ENCODE data around the gene ARHGEF39.
A peak's percentile ranks its signal among the peaks of the same experiment; 100 is the strongest.
"Not testable (repeated sequence)": the region's sequence is repeated elsewhere in the genome, so short reads cannot be mapped to it uniquely, and the experiment has no call there.

ARHGEF39 gene

DNA sequence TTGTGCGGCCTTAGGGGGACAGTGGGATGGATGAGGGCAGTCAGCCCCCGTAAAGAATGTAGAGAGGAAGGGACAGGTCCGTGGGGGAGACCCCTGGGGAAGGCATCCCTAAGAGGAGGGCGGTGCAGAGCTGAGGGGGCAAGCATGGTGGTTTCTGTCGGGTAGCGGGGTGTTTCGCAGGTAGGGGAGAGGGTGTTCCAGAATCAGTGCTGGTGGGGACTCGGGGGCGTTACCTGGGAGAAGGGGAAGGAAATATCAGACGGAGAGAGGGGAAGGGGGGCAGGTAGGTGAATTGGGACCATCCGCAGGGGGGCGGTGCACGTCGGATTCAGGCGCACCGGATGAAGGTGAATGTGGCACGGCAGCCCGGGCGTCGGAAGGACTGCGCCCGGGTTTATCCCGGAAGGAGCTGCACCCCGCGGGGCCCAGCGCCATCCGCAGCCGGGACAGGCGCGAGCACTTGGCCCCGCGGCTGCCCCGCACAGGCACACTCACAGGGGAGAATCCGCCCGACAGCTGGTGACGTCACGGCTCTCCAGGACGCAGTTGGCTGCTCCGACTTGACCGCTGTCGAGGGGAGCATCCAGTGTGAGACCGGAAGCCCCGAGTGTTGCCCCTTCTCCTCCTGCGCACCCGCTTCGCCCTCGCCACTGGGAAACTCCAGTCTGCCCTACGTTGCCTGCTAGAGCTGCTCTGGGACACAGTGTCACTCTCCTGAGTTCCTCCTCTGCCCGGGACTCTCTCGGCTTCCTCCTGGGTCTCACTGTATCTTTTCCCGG is 48.1 kb downstream of the ARHGEF39 start:
- peak; percentile 84 for DNase-seq

- no peak for DNase-seq
These were observed 48.9 kb downstream of the ARHGEF39 start for GRCh38 chr9:35615981-35616680.

GRCh38 chr9:35612843-35613242 is 52.2 kb downstream of the ARHGEF39 start:
- no peak for DNase-seq

DNA sequence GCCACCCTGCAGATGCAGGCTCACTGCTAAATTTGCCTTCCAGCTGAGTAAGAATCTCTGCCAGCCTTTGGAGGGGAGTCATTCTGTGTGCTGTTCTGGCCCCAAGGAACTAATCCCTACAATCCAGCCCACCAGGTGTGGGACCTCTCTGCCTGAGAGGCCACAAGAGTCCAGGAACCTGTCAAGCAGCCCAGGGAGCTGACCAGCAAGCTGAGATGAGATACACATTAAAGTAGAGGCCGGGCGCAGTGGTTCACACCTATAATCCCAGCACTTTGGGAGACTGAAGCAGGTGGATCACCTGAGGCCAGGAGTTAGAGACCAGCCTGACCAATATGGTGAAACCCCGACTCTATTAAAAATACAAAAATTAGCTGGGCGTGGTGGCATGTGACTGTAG is 52.9 kb downstream of the ARHGEF39 start:
- DNase-seq: not testable (repeated sequence)

DNA sequence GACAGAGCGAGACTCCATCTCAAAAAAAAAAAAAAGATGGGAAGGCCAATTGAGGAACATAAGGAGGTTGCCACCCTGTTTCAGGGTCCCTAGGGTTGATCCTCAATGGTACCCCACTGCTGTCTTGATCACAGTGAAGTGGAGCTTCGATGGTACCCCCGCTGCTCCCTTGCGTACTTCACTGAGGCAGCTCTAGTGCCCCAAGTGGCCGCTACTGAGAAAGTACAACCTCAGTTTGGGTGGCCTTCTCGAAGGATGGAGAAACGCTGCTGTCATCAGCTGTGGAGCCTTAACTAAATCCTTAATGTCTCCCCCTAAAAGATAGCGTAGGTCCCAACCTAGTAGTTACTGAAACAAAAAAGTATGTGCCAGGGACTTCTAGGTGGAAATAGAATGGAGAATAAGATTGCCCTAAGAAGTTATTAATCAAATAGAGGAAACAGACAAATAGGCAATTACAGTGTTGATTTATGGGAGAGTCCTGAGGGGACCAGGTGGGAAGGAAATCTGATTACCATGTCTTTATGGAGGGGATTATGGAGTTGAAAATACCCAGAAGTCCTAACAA is 53.7 kb downstream of the ARHGEF39 start:
- DNase-seq: no peak

- no peak for DNase-seq
These were observed 55.2 kb downstream of the ARHGEF39 start for GRCh38 chr9:35609820-35610163.

Measured in activated CD8-positive, alpha-beta memory T cell treated with anti-CD3 and anti-CD28 coated beads, Interleukin-2, amount 50 U/mL, for 48 hours (primary cell).